Panc1 (cell line): Measurements from ENCODE around the gene ADARB1.

ENCODE experiments used
- CTCF ChIP-seq: fragments of 450-650 bp; IDR thresholded peaks from 2 replicates; pipeline ENCODE4 v1.5.1; 2017; ENCODE audit warnings: mild to moderate bottlenecking
- POLR2AphosphoS5 ChIP-seq: IDR thresholded peaks from 2 replicates; pipeline ENCODE4 v1.6.1; 2012; ENCODE audit warnings: mild to moderate bottlenecking, low read depth, low read length, moderate library complexity
- REST ChIP-seq, 2 experiments: IDR thresholded peaks; 2 replicates each; pipeline ENCODE4 v1.6.1; 2011 to 2012; ENCODE audit warnings: low read depth in 2 of 2, control low read depth in 1 of 2, low read length in 1 of 2, mild to moderate bottlenecking in 1 of 2, moderate library complexity in 1 of 2; ENCODE audit not compliant: insufficient read depth in 1 of 2
- TCF7L2 ChIP-seq: IDR thresholded peaks from 2 replicates; pipeline ENCODE4 v1.6.1; 2011; ENCODE audit warnings: mild to moderate bottlenecking, low read depth, low read length, inconsistent platforms

- TF ChIP-seq CTCF (no peak), REST (IDR thresholded peaks at IDR 0.05; ENCODE audit: insufficient read depth in 1 of 2, low read depth in 2 of 2, low read length in 1 of 2) (no peak), POLR2AphosphoS5 (no peak), TCF7L2 (no peak)
Measured at GRCh38 chr21:45167796-45168222, 93.4 kb downstream of the ADARB1 start.
